Panc1 (cell line): ENCODE measurements around the gene SOX5.

Experiments
- POLR2AphosphoS5 ChIP-seq: IDR thresholded peaks from 2 replicates; pipeline ENCODE4 v1.6.1; 2012; ENCODE audit warnings: mild to moderate bottlenecking, low read depth, low read length, moderate library complexity
- SIN3A ChIP-seq: IDR thresholded peaks from 2 replicates; pipeline ENCODE4 v1.6.1; 2012; ENCODE audit warnings: low read depth, mild to moderate bottlenecking, low read length, moderate library complexity, borderline replicate concordance; ENCODE audit not compliant: insufficient read depth
- TF ChIP-seq, protein P1 (sequence below): fragments of 450-650 bp; IDR thresholded peaks from 2 replicates; pipeline ENCODE4 v1.5.1; 2017; ENCODE audit warnings: mild to moderate bottlenecking

DNA sequence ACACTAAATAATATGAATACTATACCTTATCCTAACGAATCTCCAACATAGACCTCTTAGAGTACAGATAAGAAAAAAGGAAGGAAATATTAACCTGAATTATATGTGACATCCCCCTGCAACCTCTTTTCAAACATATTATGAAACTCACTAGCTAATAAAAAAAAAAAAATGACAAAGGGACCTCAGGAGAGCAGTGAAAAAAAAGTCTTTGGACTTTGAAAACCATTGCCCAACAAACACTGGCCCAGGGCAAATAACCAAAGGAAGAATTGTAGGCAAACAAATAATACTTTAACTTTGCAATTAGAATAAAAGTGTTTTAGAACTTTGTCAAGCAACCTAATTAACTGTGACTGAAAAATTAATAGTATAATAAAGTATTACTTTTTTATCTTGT is 7.7 kb downstream of the SOX5 start:
- TF ChIP-seq SIN3A (no peak), POLR2AphosphoS5 (no peak)
- TF ChIP-seq, protein P1, sequence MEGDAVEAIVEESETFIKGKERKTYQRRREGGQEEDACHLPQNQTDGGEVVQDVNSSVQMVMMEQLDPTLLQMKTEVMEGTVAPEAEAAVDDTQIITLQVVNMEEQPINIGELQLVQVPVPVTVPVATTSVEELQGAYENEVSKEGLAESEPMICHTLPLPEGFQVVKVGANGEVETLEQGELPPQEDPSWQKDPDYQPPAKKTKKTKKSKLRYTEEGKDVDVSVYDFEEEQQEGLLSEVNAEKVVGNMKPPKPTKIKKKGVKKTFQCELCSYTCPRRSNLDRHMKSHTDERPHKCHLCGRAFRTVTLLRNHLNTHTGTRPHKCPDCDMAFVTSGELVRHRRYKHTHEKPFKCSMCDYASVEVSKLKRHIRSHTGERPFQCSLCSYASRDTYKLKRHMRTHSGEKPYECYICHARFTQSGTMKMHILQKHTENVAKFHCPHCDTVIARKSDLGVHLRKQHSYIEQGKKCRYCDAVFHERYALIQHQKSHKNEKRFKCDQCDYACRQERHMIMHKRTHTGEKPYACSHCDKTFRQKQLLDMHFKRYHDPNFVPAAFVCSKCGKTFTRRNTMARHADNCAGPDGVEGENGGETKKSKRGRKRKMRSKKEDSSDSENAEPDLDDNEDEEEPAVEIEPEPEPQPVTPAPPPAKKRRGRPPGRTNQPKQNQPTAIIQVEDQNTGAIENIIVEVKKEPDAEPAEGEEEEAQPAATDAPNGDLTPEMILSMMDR, result no peak
